Left ventricle myocardium inferior (tissue), 1 donor: ENCODE data around the gene CALHM6. TPM values are rescaled to one million over a fixed set of nuclear protein-coding genes. Genes with fewer than 3 reads are reported as not detected.

Source experiments
- DNase-seq: peaks from one replicate; pipeline ENCODE4 v3.0.0-alpha.2; 2020
- H3K27ac ChIP-seq: fragments of 200-600 bp; replicated peaks from 2 replicates; pipeline ENCODE4 v1.8.0; 2021
- H3K27me3 ChIP-seq: fragments of 200-600 bp; 2 replicates; pipeline ENCODE4 v1.8.0; 2021; ENCODE audit warnings: low read depth
- H3K36me3 ChIP-seq: fragments of 200-600 bp; 2 replicates; pipeline ENCODE4 v1.8.0; 2021
- H3K4me1 ChIP-seq: fragments of 200-600 bp; 2 replicates; pipeline ENCODE4 v1.8.0; 2021
- H3K4me3 ChIP-seq: fragments of 200-600 bp; 2 replicates; pipeline ENCODE4 v1.8.0; 2021; ENCODE audit warnings: mild to moderate bottlenecking, moderate library complexity
- H3K9me3 ChIP-seq: fragments of 200-600 bp; replicated peaks from 2 replicates; pipeline ENCODE4 v1.8.0; 2021
- CTCF ChIP-seq: fragments of 200-600 bp; IDR thresholded peaks from 2 replicates; pipeline ENCODE4 v1.8.0; 2021; ENCODE audit warnings: antibody characterized with exemption, mild to moderate bottlenecking, borderline replicate concordance
- intact Hi-C: fragments of 100-400 bp; cut with micrococcal nuclease; formaldehyde crosslinking; loops from one replicate; pipeline ENCODE4 v1.11.0; 2022
- total RNA-seq: library from RNA; stranded (reverse); fragmentation: NEBNext Ultra II Directional; extraction: Animal tissue kit (Norgen Biotek cat#: 25700); gene quantifications from one replicate; pipeline ENCODE4 v1.2.1, GENCODE V29; 2021
- donor health status: DM: no; HTN: yes; CAD: no; lungs with severe emphysema.

The CALHM6 gene
- total RNA-seq, 1 donor from 2014 or later, result 1.7 TPM

- no peak for TF ChIP-seq CTCF
- DNase-seq, result no peak
- no peak overlapping the region for H3K27ac ChIP-seq
- H3K9me3 ChIP-seq, result no peaks in the 10 kb centered on the region
- no peaks in the 10 kb centered on the region for H3K27me3 ChIP-seq
- intact Hi-C loops, result no loop called here
- H3K4me3 ChIP-seq, result no peak overlapping the region
- peaks cover 5% of the 10 kb centered on the region for H3K36me3 ChIP-seq
- peaks cover 9% of the 10 kb centered on the region for H3K4me1 ChIP-seq
Observed at GRCh38 chr6:116438590-116439448, 22.4 kb upstream of the CALHM6 start.

GRCh38 chr6:116439522-116440051 lies 21.6 kb upstream of the CALHM6 start:
- no peak for DNase-seq
- no peak overlapping the region for H3K4me3 ChIP-seq
- TF ChIP-seq CTCF, result no peak
- H3K4me1 ChIP-seq, result peaks cover 9% of the 10 kb centered on the region
- intact Hi-C loops, result no loop called here
- H3K27me3 ChIP-seq, result no peaks in the 10 kb centered on the region
- no peak overlapping the region for H3K27ac ChIP-seq
- H3K36me3 ChIP-seq, result peaks cover 5% of the 10 kb centered on the region
- no peaks in the 10 kb centered on the region for H3K9me3 ChIP-seq

- H3K4me3 ChIP-seq, result no peak overlapping the region
- TF ChIP-seq CTCF, result no peak
- no peak overlapping the region for H3K27ac ChIP-seq
- H3K27me3 ChIP-seq, result no peaks in the 10 kb centered on the region
- intact Hi-C loops, result no loop called here
- no peaks in the 10 kb centered on the region for H3K36me3 ChIP-seq
- no peak for DNase-seq
- no peaks in the 10 kb centered on the region for H3K9me3 ChIP-seq
- H3K4me1 ChIP-seq, result peaks cover 9% of the 10 kb centered on the region
Observed at GRCh38 chr6:116443105-116443504, 18.1 kb upstream of the CALHM6 start.

GRCh38 chr6:116444092-116444491 lies 17.1 kb upstream of the CALHM6 start:
- no peak for DNase-seq
- Histone ChIP-seq H3K36me3 (no peaks in the 10 kb centered on the region), H3K4me3 (no peak overlapping the region), H3K27ac (no peak overlapping the region), H3K4me1 (peaks cover 2% of the 10 kb centered on the region), H3K9me3 (no peaks in the 10 kb centered on the region), H3K27me3 (no peaks in the 10 kb centered on the region)
- intact Hi-C loops, result no loop called here
- TF ChIP-seq CTCF, result peak; percentile 63

GRCh38 chr6:116444575-116444974 lies 16.6 kb upstream of the CALHM6 start:
- TF ChIP-seq CTCF, result no peak
- H3K27ac ChIP-seq, result no peak overlapping the region
- H3K4me3 ChIP-seq, result no peak overlapping the region
- H3K27me3 ChIP-seq, result no peaks in the 10 kb centered on the region
- no peaks in the 10 kb centered on the region for H3K9me3 ChIP-seq
- intact Hi-C loops, result no loop called here
- no peak for DNase-seq
- H3K36me3 ChIP-seq, result no peaks in the 10 kb centered on the region
- no peaks in the 10 kb centered on the region for H3K4me1 ChIP-seq
